DOHH2 (cell line): ENCODE data around the gene UCHL3.

Source experiments
- H3F3A ChIP-seq: fragments of 200-600 bp; sonication (generic), shearing (Covaris generic); 2 replicates; pipeline ENCODE4 v1.6.0; 2016; ENCODE audit warnings: antibody characterized with exemption, mild to moderate bottlenecking; ENCODE audit not compliant: control insufficient read depth, insufficient read depth
- H3K27ac ChIP-seq: fragments of 200-600 bp; sonication (generic); 2 replicates; pipeline ENCODE4 v1.5.1; 2014; ENCODE audit warnings: low read depth, mild to moderate bottlenecking, low read length, moderate library complexity
- H3K27me3 ChIP-seq: fragments of 200-600 bp; sonication (generic); 2 replicates; pipeline ENCODE4 v1.6.1; 2014; ENCODE audit warnings: mild to moderate bottlenecking, low read length, mixed read lengths; ENCODE audit not compliant: control insufficient read depth
- H3K36me3 ChIP-seq: fragments of 200-600 bp; sonication (generic); 2 replicates; pipeline ENCODE4 v1.6.1; 2014; ENCODE audit warnings: mild to moderate bottlenecking, low read length, moderate library complexity, mixed read lengths; ENCODE audit not compliant: control insufficient read depth
- H3K4me1 ChIP-seq: fragments of 200-600 bp; sonication (generic); 2 replicates; pipeline ENCODE4 v1.6.1; 2014; ENCODE audit warnings: mild to moderate bottlenecking, low read length, mixed read lengths; ENCODE audit not compliant: control insufficient read depth
- H3K4me2 ChIP-seq: fragments of 200-600 bp; sonication (generic); 2 replicates; pipeline ENCODE4 v1.6.0; 2014; ENCODE audit warnings: mild to moderate bottlenecking, low read length, moderate library complexity
- H3K4me3 ChIP-seq: fragments of 200-600 bp; sonication (generic); 2 replicates; pipeline ENCODE4 v1.5.1; 2014; ENCODE audit warnings: mild to moderate bottlenecking, low read length, mixed read lengths
- H3K79me2 ChIP-seq: fragments of 200-600 bp; sonication (generic); 2 replicates; pipeline ENCODE4 v1.6.1; 2014; ENCODE audit warnings: mild to moderate bottlenecking, low read length, mixed read lengths; ENCODE audit not compliant: control insufficient read depth
- H3K9me2 ChIP-seq: fragments of 200-600 bp; sonication (generic); replicated peaks from 2 replicates; pipeline ENCODE4 v1.6.1; 2014; ENCODE audit warnings: mild to moderate bottlenecking, low read length, mixed read lengths; ENCODE audit not compliant: control insufficient read depth
- H3K9me3 ChIP-seq: fragments of 200-600 bp; sonication (generic); 2 replicates; pipeline ENCODE4 v1.6.1; 2014; ENCODE audit warnings: antibody characterized with exemption, low read length, mixed read lengths; ENCODE audit not compliant: control insufficient read depth, insufficient read depth
- H4K20me1 ChIP-seq: fragments of 200-600 bp; sonication (generic); 2 replicates; pipeline ENCODE4 v1.6.0; 2014; ENCODE audit warnings: low read depth, mild to moderate bottlenecking, antibody characterized with exemption, low read length, moderate library complexity; ENCODE audit not compliant: control insufficient read depth, insufficient read depth
- EZH2phosphoT487 ChIP-seq: fragments of 200-600 bp; sonication (generic); IDR thresholded peaks from 2 replicates; pipeline ENCODE4 v1.6.1; 2017; ENCODE audit warnings: borderline replicate concordance, mild to moderate bottlenecking, antibody characterized with exemption, low read length, moderate library complexity, mixed read lengths
- TF ChIP-seq, protein P1 (sequence below): fragments of 200-600 bp; sonication (generic); IDR thresholded peaks from one replicate; pipeline ENCODE4 v1.5.1; 2014; ENCODE audit warnings: antibody characterized with exemption, mild to moderate bottlenecking, low read depth, low read length; ENCODE audit not compliant: poor library complexity, severe bottlenecking

UCHL3 gene

DNA sequence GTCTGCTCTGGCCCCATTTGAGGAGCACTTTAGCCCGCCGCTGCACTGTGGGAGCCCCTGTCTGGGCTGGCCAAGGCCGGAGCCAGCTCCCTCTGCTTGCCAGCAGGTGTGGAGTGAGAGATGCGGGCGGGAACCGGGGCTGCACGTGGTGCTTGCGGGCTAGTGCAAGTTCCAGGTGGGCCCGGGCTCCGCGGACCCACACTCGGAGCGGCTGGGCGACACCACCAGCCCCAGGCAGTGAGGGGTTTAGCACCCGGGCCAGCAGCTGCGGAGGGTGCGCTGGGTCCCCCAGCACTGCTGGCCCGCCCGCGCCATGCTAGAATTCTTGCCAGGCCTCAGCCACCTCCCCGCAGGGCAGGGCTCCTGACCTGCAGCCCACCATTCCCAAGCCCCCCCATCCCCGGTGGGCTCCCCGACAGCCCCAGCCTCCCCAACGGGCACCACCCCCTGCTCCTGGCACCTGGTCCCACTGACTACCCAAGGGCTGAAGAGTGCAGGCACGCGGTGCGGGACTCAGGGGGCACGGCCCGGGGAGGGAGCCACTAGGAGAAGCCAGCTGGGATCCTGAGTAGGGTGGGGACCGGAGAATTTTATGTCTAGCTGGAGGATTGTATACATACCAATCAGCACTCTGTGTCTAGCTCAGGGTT lies 31.0 kb upstream of the UCHL3 start:
- Histone ChIP-seq H4K20me1 (no peaks in the 10 kb centered on the region), H3K36me3 (no peaks in the 10 kb centered on the region), H3F3A (no peaks in the 10 kb centered on the region), H3K4me1 (peaks cover 8% of the 10 kb centered on the region), H3K4me2 (no peak overlapping the region), H3K4me3 (no peak overlapping the region), H3K9me3 (peaks cover 26% of the 10 kb centered on the region; the same call in 1 of the 2 replicates), H3K27ac (no peak overlapping the region), H3K79me2 (no peaks in the 10 kb centered on the region), H3K27me3 (no peaks in the 10 kb centered on the region), H3K9me2 (no peaks in the 10 kb centered on the region)
- TF ChIP-seq, protein P1, sequence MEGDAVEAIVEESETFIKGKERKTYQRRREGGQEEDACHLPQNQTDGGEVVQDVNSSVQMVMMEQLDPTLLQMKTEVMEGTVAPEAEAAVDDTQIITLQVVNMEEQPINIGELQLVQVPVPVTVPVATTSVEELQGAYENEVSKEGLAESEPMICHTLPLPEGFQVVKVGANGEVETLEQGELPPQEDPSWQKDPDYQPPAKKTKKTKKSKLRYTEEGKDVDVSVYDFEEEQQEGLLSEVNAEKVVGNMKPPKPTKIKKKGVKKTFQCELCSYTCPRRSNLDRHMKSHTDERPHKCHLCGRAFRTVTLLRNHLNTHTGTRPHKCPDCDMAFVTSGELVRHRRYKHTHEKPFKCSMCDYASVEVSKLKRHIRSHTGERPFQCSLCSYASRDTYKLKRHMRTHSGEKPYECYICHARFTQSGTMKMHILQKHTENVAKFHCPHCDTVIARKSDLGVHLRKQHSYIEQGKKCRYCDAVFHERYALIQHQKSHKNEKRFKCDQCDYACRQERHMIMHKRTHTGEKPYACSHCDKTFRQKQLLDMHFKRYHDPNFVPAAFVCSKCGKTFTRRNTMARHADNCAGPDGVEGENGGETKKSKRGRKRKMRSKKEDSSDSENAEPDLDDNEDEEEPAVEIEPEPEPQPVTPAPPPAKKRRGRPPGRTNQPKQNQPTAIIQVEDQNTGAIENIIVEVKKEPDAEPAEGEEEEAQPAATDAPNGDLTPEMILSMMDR: no peak
- TF ChIP-seq EZH2phosphoT487: no peak

DNA sequence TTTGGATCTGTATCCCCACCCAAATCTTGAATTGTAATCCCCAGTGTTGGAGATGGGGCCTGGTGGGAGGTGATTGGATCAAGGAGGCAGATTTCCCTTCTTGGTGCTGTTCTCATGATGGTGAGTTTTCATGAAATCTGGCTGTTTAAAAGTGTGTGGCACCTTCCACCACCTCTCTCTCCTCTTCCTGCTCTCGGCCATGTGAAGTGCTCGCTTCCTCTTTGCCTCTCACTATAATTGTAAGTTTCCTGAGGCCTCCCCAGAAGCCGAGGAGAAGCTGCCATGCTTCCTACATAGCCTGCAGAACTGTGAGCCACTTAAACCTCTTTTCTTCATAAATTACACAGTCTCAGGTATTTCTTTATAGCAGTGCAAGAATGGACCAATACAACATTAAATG lies 27.6 kb upstream of the UCHL3 start:
- H3F3A ChIP-seq: no peaks in the 10 kb centered on the region
- TF ChIP-seq EZH2phosphoT487: no peak
- TF ChIP-seq, protein P1: no peak
- H3K79me2 ChIP-seq: no peaks in the 10 kb centered on the region
- H3K27me3 ChIP-seq: no peaks in the 10 kb centered on the region
- H3K9me2 ChIP-seq: no peaks in the 10 kb centered on the region
- no peak overlapping the region for H3K4me2 ChIP-seq
- no peak overlapping the region for H3K4me3 ChIP-seq
- H3K9me3 ChIP-seq: peaks cover 22% of the 10 kb centered on the region; the same call in 1 of the 2 replicates
- peaks cover 13% of the 10 kb centered on the region for H3K36me3 ChIP-seq
- no peak overlapping the region for H3K27ac ChIP-seq
- peaks cover 8% of the 10 kb centered on the region for H3K4me1 ChIP-seq
- no peaks in the 10 kb centered on the region for H4K20me1 ChIP-seq

DNA sequence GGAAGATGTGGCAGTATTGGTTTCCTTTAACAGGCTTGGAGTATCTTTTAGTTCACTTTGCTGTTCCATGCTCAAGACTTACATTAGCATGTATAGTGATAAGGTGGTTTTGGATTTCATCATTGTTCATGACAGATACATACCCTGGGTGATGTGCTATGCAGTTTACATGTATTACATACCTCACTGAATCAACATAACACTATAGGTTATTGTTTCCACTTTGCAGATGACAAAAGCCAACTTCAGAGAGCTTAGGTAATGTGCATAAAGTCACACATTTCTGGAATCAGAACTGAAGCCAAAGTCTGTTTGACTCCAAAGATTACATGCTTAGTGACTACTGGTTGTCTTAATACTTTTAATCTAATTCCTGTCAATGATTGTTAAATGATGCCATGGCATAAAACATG lies 19.0 kb upstream of the UCHL3 start:
- H3K36me3 ChIP-seq: peaks cover 36% of the 10 kb centered on the region
- TF ChIP-seq EZH2phosphoT487: no peak
- TF ChIP-seq, protein P1: no peak
- H3K4me3 ChIP-seq: no peak overlapping the region

More for the DNA sequence above, 19.0 kb upstream of the UCHL3 start:
- Histone ChIP-seq H3F3A (no peaks in the 10 kb centered on the region), H3K9me2 (no peaks in the 10 kb centered on the region), H3K4me2 (no peak overlapping the region), H3K27ac (no peak overlapping the region), H3K4me1 (peaks cover 3% of the 10 kb centered on the region; the same call in 1 of the 2 replicates), H4K20me1 (no peaks in the 10 kb centered on the region), H3K9me3 (no peaks in the 10 kb centered on the region), H3K79me2 (peaks cover 4% of the 10 kb centered on the region; the same call in 1 of the 2 replicates), H3K27me3 (no peaks in the 10 kb centered on the region)
